Measurements from ENCODE around the gene AFAP1. TPM values are rescaled to one million over a fixed set of nuclear protein-coding genes. Genes with fewer than 3 reads are reported as not detected.

AFAP1 gene
- total and polyA plus RNA-seq, 2 of the 4 experiments (the other 2 are of a cell fraction): 48.2 to 80.9 TPM

GRCh38 chr4:7795983-7796382, 143.7 kb downstream of the AFAP1 start:
- ChIA-PET POLR2A (ENCODE audit: unreplicated experiment) (no interaction called here), CTCF (interaction anchor here (0.6 to 1.9 kb wide), 2 partner anchors 9 to 23 kb away, joined by 3 to 5 read pairs; no protein-coding TSS in a partner anchor)
- Histone ChIP-seq H3K4me2 (ENCODE audit: low read depth, low read length) (no peak overlapping the region), H3K36me3 (ENCODE audit: control insufficient read depth, insufficient read depth, low read length) (peaks cover 64% of the 10 kb centered on the region), H2BK15ac (ENCODE audit: low read depth, low read length) (no peak overlapping the region), H3K56ac (ENCODE audit: extremely low read depth, insufficient read depth, low read length) (no peak overlapping the region), H3K14ac (replicated peaks; ENCODE audit: low read depth, low read length) (no peak overlapping the region), H2BK120ac (ENCODE audit: low read depth, low read length) (no peak overlapping the region), H3K27me3 (ENCODE audit: control insufficient read depth, insufficient read depth, low read length) (no peaks in the 10 kb centered on the region), H3K4me3 (ENCODE audit: insufficient read depth, low read depth, low read length) (no peak overlapping the region), H3K23ac (ENCODE audit: low read depth, low read length) (no peak overlapping the region), H2AFZ (replicated peaks; ENCODE audit: low read length, poor library complexity) (no peak overlapping the region), H3K4ac (ENCODE audit: low read depth, low read length) (no peak overlapping the region), H2AK9ac (replicated peaks; ENCODE audit: low read depth, low read length, poor library complexity) (no peak overlapping the region), H2BK20ac (ENCODE audit: low read depth, low read length) (no peak overlapping the region), H4K91ac (ENCODE audit: insufficient read depth, low read depth, low read length) (no peak overlapping the region), H2AK5ac (ENCODE audit: low read depth, low read length) (no peak overlapping the region), H3K4me1 (ENCODE audit: control insufficient read depth, insufficient read depth, low read length) (peaks cover 2% of the 10 kb centered on the region; the same call in 1 of the 2 replicates), H3K9me3 (ENCODE audit: control insufficient read depth, insufficient read depth, low read length) (no peaks in the 10 kb centered on the region), H4K8ac (ENCODE audit: low read depth in 2 of 2, low read length in 2 of 2) (no peak overlapping the region), H4K20me1 (ENCODE audit: insufficient read depth, low read length) (peaks cover 10% of the 10 kb centered on the region; the same call in 1 of the 2 replicates), H3K9ac (ENCODE audit: low read depth, low read length) (no peak overlapping the region), H4K5ac (ENCODE audit: low read depth, low read length) (no peak overlapping the region), H3K18ac (ENCODE audit: low read depth, low read length) (no peak overlapping the region), H3K9me1 (ENCODE audit: insufficient read depth, low read length) (peaks cover 2% of the 10 kb centered on the region; the same call in 1 of the 2 replicates), H3K79me1 (ENCODE audit: low read depth in 1 of 2, low read length in 2 of 2) (peaks cover 56 to 69% of the 10 kb centered on the region in 2 experiments), H2BK5ac (ENCODE audit: low read depth, low read length, poor library complexity, severe bottlenecking) (no peak overlapping the region), H3K27ac (ENCODE audit: insufficient read depth, low read length) (no peak overlapping the region)
- dilution Hi-C loops (cut with HindIII; ENCODE audit: low sequenced_read_pairs, unreplicated experiment): no loop called here
- in situ Hi-C loops (cut with MboI; ENCODE audit: low sequenced_read_pairs): no loop called here
- no peak for TF ChIP-seq BHLHE40 (IDR thresholded peaks at IDR 0.05; ENCODE audit: low read depth, low read length)
- no peak for TF ChIP-seq CEBPB (IDR thresholded peaks at IDR 0.05; ENCODE audit: low read depth, low read length)
- TF ChIP-seq FOS (IDR thresholded peaks at IDR 0.05; ENCODE audit: low read depth, low read length): no peak
- TF ChIP-seq SMC3 (IDR thresholded peaks at IDR 0.05; ENCODE audit: low read depth, low read length): no peak
- TF ChIP-seq RFX5 (IDR thresholded peaks at IDR 0.05; ENCODE audit: low read depth, low read length): no peak
- no peak for TF ChIP-seq ELK1 (IDR thresholded peaks at IDR 0.05; ENCODE audit: borderline replicate concordance, low read depth, low read length)
- intact Hi-C loops (cut with micrococcal nuclease): no loop called here
- WGBS, 2 experiments (ENCODE audit: extremely low coverage in 2 of 2, insufficient read length in 1 of 2): 100% methylated on average over 3 of the region's 8 CpGs; no CpG with 5 or more reads in 1 of the 2 experiments
- DNase-seq: no peak
- ATAC-seq (ENCODE audit: low read depth): no peak
- BruUV-seq (replicated peaks): no TSS peak

All from IMR-90 (cell line).